Measurements from ENCODE around the gene SLC26A8. TPM values are rescaled to one million over a fixed set of nuclear protein-coding genes. Genes with fewer than 3 reads are reported as not detected.

SLC26A8 gene
- total RNA-seq, 1 donor from 2014 or later, result not detected

- no peaks in the 10 kb centered on the region for H3K4me1 ChIP-seq (ENCODE audit: insufficient read depth, low read length)
- no peak overlapping the region for H3K4me3 Mint-ChIP-seq (ENCODE audit: unreplicated experiment)
- no peak overlapping the region for H3K4me3 ChIP-seq (ENCODE audit: insufficient read depth, low read depth, low read length)
- no peak overlapping the region for H3K4me2 ChIP-seq (ENCODE audit: low read length)
- H3K4me1 Mint-ChIP-seq (ENCODE audit: low read depth, unreplicated experiment), result no peaks in the 10 kb centered on the region
- no peaks in the 10 kb centered on the region for H3K27me3 ChIP-seq (ENCODE audit: insufficient read depth, low read length)
- H3K27me3 Mint-ChIP-seq (ENCODE audit: low read depth, unreplicated experiment), result no peaks in the 10 kb centered on the region
- peaks cover 8% of the 10 kb centered on the region for H3K36me3 ChIP-seq (ENCODE audit: insufficient read depth, low read length)
- no peaks in the 10 kb centered on the region for H3K9me3 ChIP-seq (ENCODE audit: insufficient read depth, low read depth, low read length)
- no peak for DNase-seq (ENCODE audit: low read depth)
- H4K20me1 ChIP-seq (ENCODE audit: insufficient read depth, low read length), result peaks cover 69% of the 10 kb centered on the region
- no peaks in the 10 kb centered on the region for H3K36me3 Mint-ChIP-seq (ENCODE audit: low read depth, unreplicated experiment)
- H3K79me2 ChIP-seq (ENCODE audit: insufficient read depth, low read length), result peaks cover 70% of the 10 kb centered on the region
- H3K9ac ChIP-seq (ENCODE audit: low read length), result no peak overlapping the region
- no peak overlapping the region for H2AFZ ChIP-seq (ENCODE audit: low read depth, low read length)
- no peak overlapping the region for H3K27ac Mint-ChIP-seq (ENCODE audit: unreplicated experiment)
- H3K9me3 Mint-ChIP-seq (ENCODE audit: unreplicated experiment), result no peaks in the 10 kb centered on the region
- no peak overlapping the region for H3K27ac ChIP-seq (ENCODE audit: low read depth, low read length)
- no peak for FAIRE-seq
- TF ChIP-seq, protein P1, sequence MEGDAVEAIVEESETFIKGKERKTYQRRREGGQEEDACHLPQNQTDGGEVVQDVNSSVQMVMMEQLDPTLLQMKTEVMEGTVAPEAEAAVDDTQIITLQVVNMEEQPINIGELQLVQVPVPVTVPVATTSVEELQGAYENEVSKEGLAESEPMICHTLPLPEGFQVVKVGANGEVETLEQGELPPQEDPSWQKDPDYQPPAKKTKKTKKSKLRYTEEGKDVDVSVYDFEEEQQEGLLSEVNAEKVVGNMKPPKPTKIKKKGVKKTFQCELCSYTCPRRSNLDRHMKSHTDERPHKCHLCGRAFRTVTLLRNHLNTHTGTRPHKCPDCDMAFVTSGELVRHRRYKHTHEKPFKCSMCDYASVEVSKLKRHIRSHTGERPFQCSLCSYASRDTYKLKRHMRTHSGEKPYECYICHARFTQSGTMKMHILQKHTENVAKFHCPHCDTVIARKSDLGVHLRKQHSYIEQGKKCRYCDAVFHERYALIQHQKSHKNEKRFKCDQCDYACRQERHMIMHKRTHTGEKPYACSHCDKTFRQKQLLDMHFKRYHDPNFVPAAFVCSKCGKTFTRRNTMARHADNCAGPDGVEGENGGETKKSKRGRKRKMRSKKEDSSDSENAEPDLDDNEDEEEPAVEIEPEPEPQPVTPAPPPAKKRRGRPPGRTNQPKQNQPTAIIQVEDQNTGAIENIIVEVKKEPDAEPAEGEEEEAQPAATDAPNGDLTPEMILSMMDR (IDR thresholded peaks at IDR 0.05; ENCODE audit: insufficient read depth, low read depth, low read length), result no peak
- no peak for TF ChIP-seq EZH2 (IDR thresholded peaks at IDR 0.05; ENCODE audit: insufficient read depth, low read length)
These were observed 25.9 kb upstream of the SLC26A8 start for GRCh38 chr6:36050305-36050704.

DNA sequence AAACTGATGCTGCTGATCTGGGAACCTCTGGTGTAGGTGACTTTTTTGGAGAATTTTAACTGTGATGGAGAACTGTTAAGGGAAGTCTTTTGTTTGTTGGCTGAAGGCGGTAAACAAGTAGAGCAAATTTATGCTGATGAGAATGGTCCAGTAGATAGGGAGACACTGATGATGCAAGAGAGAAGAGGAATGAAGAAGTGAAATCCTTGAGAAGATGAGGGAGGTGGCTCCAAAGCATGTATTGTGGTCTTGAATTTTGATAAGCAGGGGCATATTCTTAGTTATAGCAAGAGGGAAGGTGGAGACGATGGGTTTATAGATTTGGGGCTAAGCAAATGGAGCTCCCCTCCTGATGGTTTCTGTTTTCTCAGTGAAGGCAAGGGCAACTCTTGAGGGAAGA is 25.1 kb upstream of the SLC26A8 start:
- DNase-seq (ENCODE audit: low read depth) (no peak), FAIRE-seq (no peak)
- H3K4me1 Mint-ChIP-seq (ENCODE audit: low read depth, unreplicated experiment), result no peaks in the 10 kb centered on the region
- H3K27ac Mint-ChIP-seq (ENCODE audit: unreplicated experiment), result no peak overlapping the region
- Histone ChIP-seq H4K20me1 (ENCODE audit: insufficient read depth, low read length) (peaks cover 70% of the 10 kb centered on the region), H2AFZ (ENCODE audit: low read depth, low read length) (no peak overlapping the region), H3K9me3 (ENCODE audit: insufficient read depth, low read depth, low read length) (no peaks in the 10 kb centered on the region), H3K4me2 (ENCODE audit: low read length) (no peak overlapping the region), H3K4me3 (ENCODE audit: insufficient read depth, low read depth, low read length) (no peak overlapping the region), H3K36me3 (ENCODE audit: insufficient read depth, low read length) (peaks cover 8% of the 10 kb centered on the region), H3K27me3 (ENCODE audit: insufficient read depth, low read length) (no peaks in the 10 kb centered on the region), H3K79me2 (ENCODE audit: insufficient read depth, low read length) (peaks cover 74% of the 10 kb centered on the region), H3K27ac (ENCODE audit: low read depth, low read length) (no peak overlapping the region), H3K9ac (ENCODE audit: low read length) (no peak overlapping the region), H3K4me1 (ENCODE audit: insufficient read depth, low read length) (no peaks in the 10 kb centered on the region)
- no peaks in the 10 kb centered on the region for H3K36me3 Mint-ChIP-seq (ENCODE audit: low read depth, unreplicated experiment)
- H3K9me3 Mint-ChIP-seq (ENCODE audit: unreplicated experiment), result no peaks in the 10 kb centered on the region
- TF ChIP-seq, protein P1 (IDR thresholded peaks at IDR 0.05; ENCODE audit: insufficient read depth, low read depth, low read length), result no peak
- no peak for TF ChIP-seq EZH2 (IDR thresholded peaks at IDR 0.05; ENCODE audit: insufficient read depth, low read length)
- no peak overlapping the region for H3K4me3 Mint-ChIP-seq (ENCODE audit: unreplicated experiment)
- H3K27me3 Mint-ChIP-seq (ENCODE audit: low read depth, unreplicated experiment), result no peaks in the 10 kb centered on the region

GRCh38 chr6:36042618-36043260 is 18.3 kb upstream of the SLC26A8 start:
- Histone ChIP-seq H3K4me1 (ENCODE audit: insufficient read depth, low read length) (no peaks in the 10 kb centered on the region), H3K36me3 (ENCODE audit: insufficient read depth, low read length) (no peaks in the 10 kb centered on the region), H3K9me3 (ENCODE audit: insufficient read depth, low read depth, low read length) (no peaks in the 10 kb centered on the region), H3K27ac (ENCODE audit: low read depth, low read length) (no peak overlapping the region), H3K9ac (ENCODE audit: low read length) (no peak overlapping the region), H4K20me1 (ENCODE audit: insufficient read depth, low read length) (peaks cover 75% of the 10 kb centered on the region), H3K4me2 (ENCODE audit: low read length) (no peak overlapping the region), H3K27me3 (ENCODE audit: insufficient read depth, low read length) (no peaks in the 10 kb centered on the region), H3K79me2 (ENCODE audit: insufficient read depth, low read length) (peaks cover 93% of the 10 kb centered on the region), H2AFZ (ENCODE audit: low read depth, low read length) (no peak overlapping the region), H3K4me3 (ENCODE audit: insufficient read depth, low read depth, low read length) (no peak overlapping the region)
- Mint-ChIP-seq H3K9me3 (ENCODE audit: unreplicated experiment) (no peaks in the 10 kb centered on the region), H3K4me1 (ENCODE audit: low read depth, unreplicated experiment) (peaks cover 7% of the 10 kb centered on the region), H3K27me3 (ENCODE audit: low read depth, unreplicated experiment) (no peaks in the 10 kb centered on the region), H3K4me3 (ENCODE audit: unreplicated experiment) (no peak overlapping the region), H3K27ac (ENCODE audit: unreplicated experiment) (no peak overlapping the region), H3K36me3 (ENCODE audit: low read depth, unreplicated experiment) (no peaks in the 10 kb centered on the region)
- no peak for DNase-seq (ENCODE audit: low read depth)
- TF ChIP-seq, protein P1 (IDR thresholded peaks at IDR 0.05; ENCODE audit: insufficient read depth, low read depth, low read length), result no peak
- TF ChIP-seq EZH2 (IDR thresholded peaks at IDR 0.05; ENCODE audit: insufficient read depth, low read length), result no peak
- no peak for FAIRE-seq
